NOMO-1 treated with DMSO at 0.1 percent for 48 hours (cell line): ENCODE data around the gene ANXA6.
A peak's percentile ranks its signal among the peaks of the same experiment; 100 is the strongest.

Experiments
- DNase-seq: peaks from one replicate; lab custom pipeline; 2025; ENCODE audit not compliant: unreplicated experiment; lab: John Stamatoyannopoulos, UW

The ANXA6 gene

DNA sequence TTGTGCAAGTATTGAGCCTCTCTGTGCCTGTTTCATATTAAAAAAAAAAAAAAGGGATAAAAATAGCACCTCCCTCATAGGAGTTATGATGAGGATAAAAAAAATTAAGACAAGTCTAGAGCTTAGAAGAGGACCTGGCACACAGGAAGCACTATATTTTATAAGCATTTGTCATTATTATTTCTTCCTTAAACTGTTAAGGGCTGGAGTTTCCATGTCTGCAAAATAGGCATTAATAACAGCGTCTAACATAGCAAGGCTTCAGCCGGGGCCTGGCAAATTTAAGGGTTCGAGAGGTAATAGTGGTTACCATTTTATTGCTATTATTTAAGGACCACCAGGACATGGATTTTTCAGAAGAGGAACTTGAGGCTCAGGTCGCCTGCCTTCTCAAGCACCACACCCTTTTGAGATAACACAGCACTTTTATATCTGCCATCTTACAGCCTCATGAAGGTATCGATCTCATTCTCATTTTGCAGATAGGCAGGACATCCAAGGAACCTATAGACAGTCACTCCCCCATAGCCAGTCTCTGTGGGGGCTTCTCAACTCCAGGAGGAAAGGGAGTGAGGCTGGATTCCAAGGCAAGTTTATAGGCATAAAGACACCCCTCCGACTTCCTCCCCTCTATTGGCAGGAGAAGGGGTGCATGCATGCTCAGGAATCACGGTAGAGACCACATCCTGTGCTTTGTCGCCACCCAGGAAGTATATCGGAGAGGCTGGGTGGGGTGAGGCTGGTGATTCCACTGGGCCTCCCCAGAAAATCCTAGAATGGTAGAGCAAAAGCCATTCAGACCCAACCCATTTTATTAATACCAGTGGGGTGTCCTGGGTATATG lies 2.4 kb downstream of the ANXA6 start:
- DNase-seq: peak; percentile 35

DNA sequence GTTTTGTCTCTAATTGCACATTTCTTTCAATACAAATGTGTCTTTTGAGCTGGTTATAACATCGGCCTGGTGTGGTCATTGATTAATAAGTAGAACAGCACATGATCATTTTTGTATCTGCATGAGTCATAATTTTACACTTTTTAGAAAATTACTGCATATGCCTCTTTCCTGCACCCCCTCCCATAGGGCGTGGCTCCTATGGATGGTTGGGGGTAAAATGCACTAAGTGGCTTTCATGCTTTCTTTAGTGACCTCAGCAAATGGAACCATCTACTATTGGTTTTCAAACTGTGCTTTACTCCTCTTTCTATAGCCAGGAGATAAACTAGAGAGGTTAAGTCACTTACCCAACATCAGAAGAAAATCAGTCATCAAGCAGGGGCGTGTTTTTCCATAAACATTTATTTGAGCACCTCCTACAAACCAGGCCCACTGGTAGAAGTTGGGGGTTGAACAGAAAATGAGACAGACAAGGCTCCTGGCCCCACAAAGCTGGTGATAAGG lies 3.8 kb downstream of the ANXA6 start:
- no peak for DNase-seq

DNA sequence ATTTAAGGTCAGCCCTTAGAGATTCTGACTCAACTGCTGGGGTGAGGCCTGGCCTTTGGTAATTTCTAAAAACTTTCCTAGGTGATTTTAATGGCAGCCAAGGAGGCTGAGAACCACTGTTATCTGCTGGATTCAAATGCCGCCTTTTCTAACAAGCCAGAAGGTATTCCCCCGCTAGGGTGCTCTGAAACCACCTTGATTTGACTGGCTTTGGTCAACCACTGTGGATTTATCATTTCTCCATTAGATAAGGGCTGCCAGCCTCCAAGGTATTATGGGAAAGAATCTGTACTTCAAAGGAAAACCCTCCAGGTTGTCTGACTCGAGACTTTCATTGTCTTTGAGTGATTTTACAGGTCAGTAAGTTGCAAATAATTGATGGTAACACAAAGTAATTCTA lies 4.3 kb downstream of the ANXA6 start:
- DNase-seq: no peak

DNA sequence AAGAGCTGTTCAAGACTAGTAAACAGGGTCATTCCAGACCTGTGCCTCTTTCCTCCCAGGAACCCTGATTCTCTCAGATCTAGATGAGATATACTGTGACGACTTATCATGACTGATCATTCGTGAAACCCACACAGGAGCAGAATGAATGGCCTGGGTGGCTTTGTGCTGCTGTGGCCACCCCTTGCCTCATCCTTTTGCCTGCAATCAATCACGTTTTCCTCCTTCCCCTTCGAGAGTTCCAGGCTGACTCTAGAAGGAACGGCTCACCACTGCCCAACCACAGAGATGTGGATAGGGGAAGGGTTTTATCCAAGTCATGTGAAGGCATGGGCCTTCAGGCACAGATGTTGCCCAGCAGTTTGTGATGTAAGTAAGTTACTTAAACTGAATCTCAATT lies 5.8 kb downstream of the ANXA6 start:
- peak; percentile 96 for DNase-seq

DNA sequence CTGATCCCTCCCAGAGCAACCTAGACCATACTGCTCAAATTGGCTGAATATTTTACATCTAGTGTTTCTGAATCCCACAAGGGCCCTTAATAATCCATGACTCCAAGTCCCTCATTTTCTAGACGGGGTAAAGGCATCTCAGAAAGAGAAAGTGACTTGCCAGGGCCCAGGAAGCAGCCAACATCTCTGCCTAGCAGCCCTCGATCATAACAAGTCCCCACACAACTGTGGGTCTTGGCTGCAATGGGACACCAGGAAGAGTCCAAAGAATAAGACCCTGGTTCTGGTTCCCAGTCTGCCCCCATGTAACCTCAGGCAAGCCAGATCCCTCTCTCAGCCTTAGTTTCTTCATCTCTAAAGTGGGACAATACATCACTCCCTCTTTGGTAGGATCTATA lies 6.3 kb downstream of the ANXA6 start:
- no peak for DNase-seq

DNA sequence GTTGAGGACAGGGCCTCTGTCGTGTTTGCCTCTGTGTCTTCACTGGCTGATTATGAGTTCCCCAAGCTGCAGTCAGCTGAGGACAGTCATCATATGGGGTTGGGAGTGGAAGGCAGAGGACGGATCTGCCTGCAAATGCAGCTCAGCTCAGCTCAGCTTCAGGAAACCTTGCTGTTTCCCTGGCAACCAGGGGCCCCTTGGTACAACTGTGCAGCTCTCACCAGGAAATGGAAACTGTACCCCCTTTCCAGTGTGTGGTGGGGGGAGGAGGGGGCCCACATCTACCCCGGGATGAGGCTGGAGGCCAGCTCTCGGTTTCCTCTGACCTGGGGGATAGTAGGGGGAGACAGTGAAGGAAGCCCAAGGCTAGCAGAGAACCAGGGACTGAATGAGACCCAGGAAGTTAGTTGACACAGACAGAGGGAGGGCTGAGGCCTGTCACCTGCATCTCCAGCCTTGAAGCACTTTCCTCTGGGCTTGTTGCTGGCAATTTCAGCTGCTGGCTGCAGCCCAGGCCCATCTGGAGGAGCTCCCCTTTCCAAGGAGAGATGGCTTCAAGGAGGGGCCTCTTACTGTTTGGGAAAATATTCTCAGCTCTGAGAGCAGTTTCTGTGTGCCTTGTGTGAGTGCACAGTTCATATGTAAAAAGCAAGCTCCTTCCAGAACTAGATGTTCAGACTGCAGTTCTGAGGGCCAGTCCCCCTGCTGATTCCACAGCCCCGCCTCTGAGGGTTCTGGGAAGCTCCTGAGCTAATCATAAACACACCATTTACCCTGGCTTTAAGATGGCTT lies 6.9 kb downstream of the ANXA6 start:
- DNase-seq: peak; percentile 90

DNA sequence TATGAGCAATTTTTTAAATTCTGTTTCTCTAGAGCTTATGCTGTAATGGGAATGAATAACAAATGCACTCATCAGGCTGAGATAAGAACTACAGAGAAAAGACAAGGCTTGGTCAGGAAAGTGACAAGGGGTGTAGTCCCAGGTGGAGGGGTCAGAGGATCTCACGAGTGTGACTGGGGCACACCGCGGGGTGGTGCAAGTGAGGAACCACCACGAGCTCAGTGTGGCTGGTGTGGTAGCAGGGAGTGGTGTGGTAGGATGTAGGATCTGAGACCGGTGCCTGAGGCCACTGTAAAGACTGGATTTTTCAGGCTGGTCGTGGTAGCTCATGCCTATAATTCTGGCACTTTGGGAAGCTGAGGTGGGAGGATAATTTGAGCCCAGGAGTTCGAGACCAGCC lies 9.0 kb downstream of the ANXA6 start:
- no peak for DNase-seq

DNA sequence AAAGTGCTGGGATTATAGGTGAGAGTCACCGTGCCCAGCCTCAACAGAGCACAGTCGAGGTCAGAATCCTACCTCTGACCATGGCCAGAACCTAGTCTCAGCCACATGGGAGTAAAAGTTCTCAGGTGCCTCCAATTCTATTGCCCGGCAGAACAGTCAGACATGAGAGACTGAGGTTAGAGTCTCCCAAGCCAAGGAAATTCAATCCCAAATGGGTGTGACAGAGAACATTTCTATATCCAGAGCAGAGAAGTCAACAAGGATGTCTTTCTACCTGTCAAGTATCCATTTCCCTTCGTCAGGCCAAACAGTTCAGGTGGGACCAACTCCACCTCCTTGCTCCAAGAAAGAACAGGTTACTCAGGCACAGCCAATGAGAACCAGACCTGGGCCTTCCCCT lies 10.5 kb downstream of the ANXA6 start:
- DNase-seq: no peak

DNA sequence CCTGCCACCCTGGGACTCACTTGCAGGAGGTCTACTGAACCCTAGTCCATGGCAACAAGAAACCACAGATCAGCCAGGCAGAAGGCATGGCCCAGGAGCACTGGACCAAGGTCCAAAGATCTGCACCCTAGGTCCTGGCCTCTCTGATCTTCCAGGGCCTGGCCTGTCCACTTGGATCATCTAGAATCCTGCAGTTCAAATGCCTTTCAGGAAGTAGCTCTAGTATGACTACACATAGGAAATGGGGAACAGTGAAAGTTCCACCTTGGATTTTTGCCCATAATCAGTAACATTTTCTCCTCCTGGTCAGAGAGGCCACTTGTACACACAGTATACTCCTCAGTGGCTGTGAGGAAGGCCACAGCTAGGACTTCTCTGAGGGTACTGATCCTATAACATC lies 11.5 kb downstream of the ANXA6 start:
- no peak for DNase-seq

DNA sequence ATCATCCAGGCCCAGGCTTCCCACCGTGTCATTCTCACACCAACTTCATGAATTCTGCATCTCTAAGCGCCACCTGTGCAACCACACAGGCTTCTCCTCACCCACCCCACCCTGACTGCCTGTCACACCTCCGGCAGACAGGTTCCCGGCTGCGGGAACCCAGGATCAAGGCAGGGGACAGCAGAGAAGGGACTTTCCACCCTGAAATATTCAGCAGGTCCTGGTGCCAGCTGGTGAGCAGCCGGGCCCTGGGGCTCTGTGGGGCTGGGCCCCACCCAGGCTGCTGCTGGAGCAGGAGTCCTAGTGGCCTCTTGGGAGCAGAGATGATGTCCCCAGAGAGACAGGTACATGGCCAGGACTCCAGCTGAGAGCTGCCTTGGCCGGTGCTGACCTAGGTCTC lies 12.7 kb downstream of the ANXA6 start:
- no peak for DNase-seq

DNA sequence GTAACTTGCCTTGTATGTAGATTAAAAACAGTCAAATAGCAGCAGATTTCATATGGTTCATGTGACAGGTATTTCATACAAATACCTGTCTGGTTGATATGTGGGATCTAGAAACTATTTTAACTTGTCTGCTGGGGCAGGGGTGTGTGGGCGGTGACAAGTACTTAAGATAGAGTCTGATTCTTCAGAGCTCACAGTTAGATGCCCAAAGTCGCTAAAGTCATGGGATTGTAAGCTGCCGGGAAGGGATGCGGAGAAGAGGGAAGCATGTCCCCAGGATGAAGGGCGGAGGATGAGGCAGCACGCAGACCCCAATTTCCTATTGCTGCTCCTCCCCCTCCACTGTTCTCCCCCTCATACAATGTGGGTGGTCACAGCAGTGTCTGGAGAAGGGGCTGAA lies 13.3 kb downstream of the ANXA6 start:
- no peak for DNase-seq

DNA sequence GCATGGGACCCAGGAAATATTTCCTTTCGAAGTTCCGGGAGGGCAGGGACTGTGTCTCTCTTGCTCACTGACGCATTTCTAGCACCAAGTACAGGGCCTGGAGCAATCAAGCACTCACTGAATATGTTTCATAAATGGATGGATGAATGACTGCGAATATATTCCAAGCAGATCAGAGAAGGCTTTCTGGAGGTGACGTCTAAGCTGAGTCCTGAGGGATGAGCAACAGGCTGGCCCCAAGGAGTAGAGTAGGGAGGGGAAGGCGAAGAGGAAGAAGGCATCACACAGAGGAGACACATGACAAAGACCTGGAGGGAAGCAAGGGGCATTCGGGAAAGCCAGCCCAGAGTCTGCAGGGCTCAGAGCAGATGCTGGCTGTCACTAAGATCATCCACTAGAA lies 13.9 kb downstream of the ANXA6 start:
- DNase-seq: no peak

DNA sequence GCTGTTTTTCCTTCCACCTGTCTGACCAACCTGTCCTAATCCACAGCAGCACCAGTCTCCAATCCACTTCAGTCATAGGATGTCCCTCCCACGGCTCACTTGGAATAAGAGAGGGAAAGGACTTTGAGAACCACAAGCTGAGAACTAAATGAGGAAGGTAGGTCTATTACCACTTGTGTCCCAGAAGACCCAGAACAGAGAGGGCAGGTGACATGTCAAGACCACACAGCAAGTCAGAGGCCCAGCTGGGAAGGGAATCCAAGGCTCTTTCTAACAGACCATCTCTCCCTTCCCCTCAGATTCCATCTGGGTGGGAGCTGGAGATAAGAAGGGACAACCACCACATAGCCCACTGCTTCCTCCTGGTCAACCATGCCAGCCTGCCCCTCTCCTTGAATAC lies 14.6 kb downstream of the ANXA6 start:
- no peak for DNase-seq

DNA sequence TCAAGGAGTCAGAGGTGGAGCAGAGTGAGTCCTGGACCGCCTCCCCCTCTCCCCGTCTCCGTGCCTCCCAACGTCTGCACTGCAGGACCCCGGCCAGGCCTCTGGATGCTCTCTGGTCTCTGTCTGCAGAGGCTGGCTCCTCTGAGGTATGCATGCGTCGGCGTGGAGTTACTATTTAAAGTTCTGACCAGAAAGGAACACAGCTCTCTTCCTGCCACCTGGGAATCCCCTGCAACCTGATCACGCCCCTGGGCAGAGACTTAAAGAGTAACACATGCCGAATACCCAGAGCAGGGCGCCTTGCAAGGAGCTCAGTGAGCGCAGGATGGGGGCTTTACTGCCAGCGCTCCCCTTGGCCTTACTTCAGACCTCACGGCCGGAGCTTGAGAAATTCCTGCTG lies 16.0 kb downstream of the ANXA6 start:
- no peak for DNase-seq

DNA sequence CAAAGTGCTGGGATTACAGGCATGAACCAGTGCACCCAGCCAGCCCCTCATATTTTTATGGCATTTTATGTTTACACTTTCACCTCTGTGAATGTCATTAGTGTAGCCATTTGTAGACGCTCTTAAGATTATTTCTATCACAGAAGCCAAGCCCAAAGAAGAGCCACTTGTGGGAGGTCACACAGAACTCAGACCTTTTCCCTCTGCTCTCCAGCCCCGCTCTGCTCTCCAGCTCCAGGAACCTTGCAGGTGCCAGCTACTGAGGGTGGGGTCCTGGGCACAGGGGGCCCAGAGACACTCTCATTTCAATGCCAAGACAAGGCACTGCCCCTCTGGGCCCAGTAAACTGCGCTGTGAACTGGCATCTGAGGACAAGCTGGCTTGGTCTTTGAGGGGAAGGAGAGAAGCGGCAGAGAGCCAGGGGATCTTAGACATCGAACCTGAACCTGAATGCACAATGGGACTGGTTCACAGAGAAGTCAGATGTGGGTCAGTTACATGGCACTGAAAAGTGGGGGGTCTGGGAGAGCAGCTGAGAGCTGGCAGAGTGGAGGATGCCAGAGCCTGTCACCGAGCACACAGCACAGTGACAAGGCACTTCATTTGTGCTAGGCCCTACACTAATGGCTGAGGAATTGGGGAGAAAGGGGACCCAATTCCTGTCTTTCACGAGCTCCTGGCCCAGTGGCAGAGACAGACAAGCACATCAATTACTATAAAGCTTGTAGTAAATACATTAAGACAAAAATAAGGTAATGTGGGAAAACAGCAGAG lies 16.7 kb downstream of the ANXA6 start:
- no peak for DNase-seq

DNA sequence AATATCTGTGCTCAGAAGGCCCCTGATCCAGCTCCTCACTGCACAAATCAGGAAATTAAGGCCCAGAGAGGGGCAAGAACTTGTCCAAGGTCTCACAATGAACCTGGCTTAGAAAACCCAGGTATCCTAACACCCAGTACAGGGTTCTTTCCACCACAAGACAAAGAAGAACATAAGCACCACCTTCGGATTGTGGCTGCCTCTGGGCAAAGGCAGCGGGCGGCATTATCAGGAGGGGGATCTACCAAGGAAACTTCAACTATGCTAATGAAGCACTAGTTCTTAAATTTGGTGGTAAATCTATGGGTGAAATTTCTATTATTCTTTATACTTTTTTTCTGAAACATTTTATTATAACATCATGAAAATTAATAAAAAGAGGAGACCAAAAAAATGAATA lies 17.9 kb downstream of the ANXA6 start:
- no peak for DNase-seq

DNA sequence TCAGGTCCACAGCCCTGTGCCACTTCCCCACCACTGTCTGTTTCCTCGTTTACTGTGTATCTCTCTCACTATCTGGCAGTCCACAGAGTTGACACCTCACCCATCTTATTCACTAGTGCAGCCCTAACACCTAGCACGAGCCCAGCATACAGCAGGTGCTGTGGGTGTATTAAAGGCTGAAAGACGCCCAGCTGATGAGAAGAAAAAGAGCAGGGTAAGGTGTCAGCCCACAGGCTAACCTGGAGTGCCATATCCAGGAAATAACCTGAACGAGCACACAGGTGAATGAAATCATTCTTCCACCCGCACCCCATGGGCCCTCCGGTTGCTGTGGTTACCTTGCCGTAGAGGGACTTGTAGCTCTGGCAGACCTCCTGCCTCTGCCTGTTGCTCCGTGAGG lies 18.6 kb downstream of the ANXA6 start:
- no peak for DNase-seq

DNA sequence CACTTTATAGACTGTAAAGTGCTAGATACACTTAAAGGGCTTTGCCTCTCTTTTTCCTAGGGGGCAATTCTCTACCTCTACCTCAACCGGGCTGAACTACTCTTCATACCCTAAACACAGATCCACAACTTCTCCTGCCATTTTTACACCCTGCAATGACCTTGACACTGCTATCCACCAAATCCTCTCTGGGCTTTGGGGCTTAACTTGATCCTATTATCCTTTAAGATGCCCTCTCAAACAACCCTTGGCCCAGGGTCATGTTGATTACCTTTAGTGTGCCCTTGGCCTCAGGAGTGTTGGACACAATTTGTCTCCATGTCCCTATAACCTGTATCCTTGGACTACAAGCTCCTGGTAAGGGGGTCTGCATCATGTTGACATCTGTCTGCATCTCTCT lies 19.5 kb downstream of the ANXA6 start:
- no peak for DNase-seq

DNA sequence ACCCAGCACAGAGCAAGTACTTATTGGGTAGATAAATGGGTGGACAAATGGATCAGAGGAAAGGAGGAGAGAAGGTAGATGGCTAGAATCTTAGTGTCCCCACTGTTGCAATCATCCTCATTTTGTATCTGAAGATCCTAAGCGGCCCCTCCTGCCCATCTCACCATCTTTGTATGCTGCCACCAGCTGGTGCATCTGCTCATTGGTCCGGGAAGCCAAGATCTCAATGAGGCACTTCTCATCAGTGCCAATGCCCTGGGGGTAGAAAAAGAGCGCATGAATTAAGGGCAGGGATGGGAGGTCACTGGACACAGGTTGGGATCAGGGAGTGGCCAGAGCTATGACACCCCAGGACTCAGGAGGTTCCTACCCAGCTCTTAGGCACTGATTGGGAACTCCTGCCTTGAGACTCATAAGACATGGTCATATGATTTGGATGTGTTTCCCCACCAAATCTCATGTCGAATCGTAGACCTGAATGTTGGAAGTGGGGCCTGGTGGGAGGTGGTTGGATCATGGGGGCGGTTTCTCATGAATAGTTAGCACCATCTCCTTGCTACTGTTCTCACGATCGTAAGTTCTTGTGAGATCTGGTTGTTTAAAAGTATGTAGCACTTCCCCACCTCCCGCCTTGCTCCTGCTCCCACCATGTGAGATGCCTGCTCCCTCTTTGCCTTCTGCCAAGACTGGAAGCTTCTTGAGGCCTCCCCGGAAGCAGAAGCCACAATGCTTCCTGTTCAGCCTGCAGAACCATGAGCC lies 20.3 kb downstream of the ANXA6 start:
- DNase-seq: no peak

DNA sequence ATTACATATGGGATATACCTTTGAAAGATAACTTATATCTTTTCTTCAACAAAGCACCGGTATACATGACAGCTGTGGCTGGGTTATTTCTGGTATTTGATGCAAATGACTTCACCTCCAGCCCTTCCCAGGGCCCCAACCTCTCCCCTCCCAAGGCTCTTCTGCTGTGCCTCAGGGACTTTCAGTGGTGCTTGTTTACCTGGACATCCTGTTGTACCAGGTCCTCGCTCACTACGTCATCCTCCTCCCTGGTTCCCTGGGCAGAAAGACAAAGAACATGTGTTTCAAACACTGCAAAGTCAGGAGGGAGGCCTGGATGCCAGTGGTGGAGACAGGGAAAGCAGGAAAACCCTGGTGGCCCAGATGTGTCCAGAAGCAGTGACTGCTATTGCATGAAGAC lies 23.4 kb downstream of the ANXA6 start:
- no peak for DNase-seq

DNA sequence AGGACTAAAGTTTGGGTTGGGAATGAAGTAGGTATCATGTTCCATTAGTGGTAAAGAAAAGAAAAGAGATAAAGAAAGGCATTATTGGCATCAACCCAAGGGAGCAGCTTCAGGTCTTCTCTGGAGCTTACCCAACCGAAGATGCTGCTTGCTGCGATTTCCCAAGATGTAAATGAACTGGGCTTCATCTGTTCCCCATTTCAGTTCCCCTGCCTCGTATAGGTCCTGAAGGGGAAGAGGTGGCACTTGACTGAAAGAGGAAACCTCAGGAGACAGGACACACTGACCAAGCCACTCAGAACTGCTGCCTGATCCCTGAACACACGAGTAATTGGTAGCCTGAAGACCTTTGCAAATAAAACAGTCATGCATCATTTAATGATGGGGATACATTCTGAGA lies 24.6 kb downstream of the ANXA6 start:
- DNase-seq: peak; percentile 92
